Aorta (tissue), 5 donors: ENCODE measurements around the gene REEP1. TPM values are rescaled to one million over a fixed set of nuclear protein-coding genes. Genes with fewer than 3 reads are reported as not detected.

Source experiments
- ATAC-seq: fragments of 200-7000 bp; cut with Tn5 transposase; one replicate; pipeline ENCODE4 v1.9.1; 2022; ENCODE audit warnings: moderate library complexity; ENCODE audit not compliant: low FRiP score
- DNase-seq, 2 donors: peaks; one replicate each; pipeline ENCODE4 v3.0.0-alpha.2; 2020
- H3K27ac ChIP-seq, 2 donors: one replicate each; pipeline ENCODE4 v1.5.1; 2013; ENCODE audit warnings: low read length in 2 of 2, mild to moderate bottlenecking in 2 of 2, moderate library complexity in 2 of 2, control low read depth in 1 of 2, inconsistent platforms in 1 of 2, low read depth in 1 of 2
- H3K27me3 ChIP-seq, 2 donors: one replicate each; pipeline ENCODE4 v1.6.1; 2013; ENCODE audit warnings: control low read depth in 1 of 2, low read length in 1 of 2, mild to moderate bottlenecking in 1 of 2, moderate library complexity in 1 of 2; ENCODE audit not compliant: insufficient read depth in 2 of 2, control insufficient read depth in 1 of 2
- H3K36me3 ChIP-seq, 2 donors: one replicate each; pipeline ENCODE4 v1.6.1; 2013; ENCODE audit warnings: control low read depth in 1 of 2, low read length in 1 of 2, mild to moderate bottlenecking in 1 of 2; ENCODE audit not compliant: insufficient read depth in 2 of 2, control insufficient read depth in 1 of 2
- H3K4me1 ChIP-seq, 2 donors: one replicate each; pipeline ENCODE4 v1.6.1; 2013; ENCODE audit warnings: low read length in 2 of 2, control low read depth in 1 of 2, mild to moderate bottlenecking in 1 of 2, moderate library complexity in 1 of 2; ENCODE audit not compliant: insufficient read depth in 2 of 2, control insufficient read depth in 1 of 2
- H3K4me3 ChIP-seq, 2 donors: one replicate each; pipeline ENCODE4 v1.5.1; 2013; ENCODE audit warnings: low read length in 2 of 2, control low read depth in 1 of 2, mild to moderate bottlenecking in 1 of 2
- H3K9me3 ChIP-seq: one replicate; pipeline ENCODE4 v1.6.1; 2013; ENCODE audit warnings: mild to moderate bottlenecking, low read length; ENCODE audit not compliant: control insufficient read depth
- WGBS, 2 donors: extraction: QIAGEN DNeasy Blood & Tissue Kit; methylation state at CpG; one replicate each; pipeline ENCODE4 v1.1.7; 2013; 5-methylcytosine and 5-hydroxymethylcytosine counted together
- intact Hi-C, 2 donors: fragments of 100-400 bp; cut with DNase I; formaldehyde crosslinking; loops; one replicate each; pipeline versions ENCODE4 v1.14.2 to v1.15.0; 2022
- long read RNA-seq, 2 donors: library from polyadenylated mRNA; unstranded; transcript quantifications; one replicate each; pipeline ENCODE4 v2.0.0, GENCODE V29; 2020 to 2021
- polyA plus RNA-seq, 2 donors: library from polyadenylated mRNA; stranded (reverse); fragments of 200-250 nt; gene quantifications; one replicate each; pipeline ENCODE4 v1.2.3, GENCODE V29; 2013
- total RNA-seq, 2 donors: library from RNA; stranded (reverse); fragmentation: NEBNext Ultra II Directional; extraction: Animal tissue kit (Norgen Biotek cat#: 25700); gene quantifications; one replicate each; pipeline ENCODE4 v1.2.1, GENCODE V29; 2021
- donor health status: healthy with polysubstance abuse.
- donor health status: Bipolar disorder and iron deficiency.
- donor health status: DM: no; HTN: no; CAD: no.
- donor health status: DM: no; HTN: no; CAD: no.
- donor health status: DM: yes; HTN: yes; CAD: no.

REEP1 gene, protein sequence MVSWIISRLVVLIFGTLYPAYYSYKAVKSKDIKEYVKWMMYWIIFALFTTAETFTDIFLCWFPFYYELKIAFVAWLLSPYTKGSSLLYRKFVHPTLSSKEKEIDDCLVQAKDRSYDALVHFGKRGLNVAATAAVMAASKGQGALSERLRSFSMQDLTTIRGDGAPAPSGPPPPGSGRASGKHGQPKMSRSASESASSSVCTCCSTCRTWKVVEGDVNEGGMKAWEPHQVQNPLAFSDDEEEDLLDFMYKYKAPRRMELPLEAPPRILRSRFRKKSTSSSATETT
- 10 to 100 TPM; 12.3 to 36.3 TPM for total RNA-seq
- 1 to 10 TPM; 4.5 to 8.8 TPM for polyA plus RNA-seq
- long read RNA-seq, donor 1, transcript REEP1-201 (7 exons, 3,857 nt) = major isoform, 12 of 58 reads
- long read RNA-seq, donor 1, partial matches to known transcripts = 4 of 58 reads
- long read RNA-seq, donor 1, other reads (novel, unspliced or antisense) = 42 of 58 reads
- long read RNA-seq, donor 2, transcript REEP1-201 (7 exons, 3,857 nt) = major isoform, 6 of 11 reads
- long read RNA-seq, donor 2, partial matches to known transcripts = 1 of 11 reads
- long read RNA-seq, donor 2, other reads (novel, unspliced or antisense) = 4 of 11 reads

DNA sequence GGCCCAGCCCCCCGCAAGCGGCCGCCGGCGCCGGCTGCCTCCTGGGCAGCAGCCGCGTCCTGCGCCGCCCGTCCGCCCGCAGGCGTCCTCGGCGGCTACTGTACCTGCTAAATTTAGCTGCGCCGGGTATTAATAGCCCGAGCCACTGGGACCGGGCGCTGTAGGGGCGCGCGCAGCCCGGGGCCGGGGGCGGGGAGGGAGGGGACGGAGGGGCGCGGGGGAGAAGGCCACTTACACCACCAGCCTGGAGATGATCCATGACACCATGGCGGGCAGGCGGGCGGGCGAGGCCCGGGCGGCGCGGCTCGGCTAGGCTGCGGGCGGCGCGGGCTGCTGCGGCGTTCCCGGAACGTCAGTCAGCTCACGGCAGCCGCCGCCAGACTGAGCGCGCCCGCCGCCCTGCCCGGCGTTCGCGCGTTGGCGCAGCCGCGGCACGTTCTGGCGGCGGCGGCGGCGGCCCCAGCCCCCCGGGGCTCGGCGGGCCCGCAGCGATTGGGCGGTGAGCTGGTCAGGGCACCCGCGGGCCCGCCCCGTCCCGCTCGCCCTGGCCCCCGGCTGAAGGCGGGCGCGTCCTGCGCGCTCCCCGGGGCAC lies at the start of gene REEP1:
Gene REEP1 (minus strand): TSS at position 383 of the 592 bp plus-strand sequence. CDS start 116 bp downstream, at position 267.
- intact Hi-C loops = no loop called here
- ATAC-seq = peak; percentile 69
- 1% methylated on average over 56 to 87 of the region's 87 CpGs for WGBS, 2 donors
- Histone ChIP-seq H3K9me3 (no peaks in the 10 kb centered on the region), H3K4me1 (no peaks in the 10 kb centered on the region), H3K36me3 (no peaks in the 10 kb centered on the region), H3K4me3 (peak within 1 kb of the TSS; percentile 85 to 94), H3K27me3 (no peaks in the 10 kb centered on the region), H3K27ac (no peak within 1 kb of the TSS)
- peak; percentile 55 to 81 for DNase-seq

DNA sequence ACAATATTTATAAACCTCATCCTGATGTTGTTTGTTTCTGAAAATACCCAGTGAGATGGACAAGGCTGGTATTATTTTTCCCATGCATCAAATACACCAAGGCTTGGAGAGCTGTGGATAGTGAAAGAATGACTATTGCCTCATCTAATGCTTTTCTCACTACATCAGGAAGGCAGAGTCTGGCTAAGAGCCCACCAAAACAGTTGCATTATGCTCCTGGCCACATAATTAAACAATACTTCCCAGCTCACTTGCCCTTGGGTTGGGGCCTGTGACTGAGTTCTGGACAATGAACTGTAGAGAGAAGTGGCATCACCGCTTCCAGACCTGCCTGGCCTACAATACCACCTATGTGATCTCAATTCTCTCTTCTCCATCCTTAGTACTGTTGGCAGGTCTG lies 46.4 kb upstream of the REEP1 start:
- H3K9me3 ChIP-seq = no peaks in the 10 kb centered on the region
- intact Hi-C loops = no loop called here
- H3K27ac ChIP-seq = no peak overlapping the region
- H3K36me3 ChIP-seq = no peaks in the 10 kb centered on the region
- ATAC-seq (no peak), DNase-seq (no peak)
- H3K4me3 ChIP-seq = no peak overlapping the region
- no peaks in the 10 kb centered on the region for H3K4me1 ChIP-seq
- H3K27me3 ChIP-seq = no peaks in the 10 kb centered on the region
- 0 to 45% methylated on average over 1 of the region's 1 CpG for WGBS, 2 donors

DNA sequence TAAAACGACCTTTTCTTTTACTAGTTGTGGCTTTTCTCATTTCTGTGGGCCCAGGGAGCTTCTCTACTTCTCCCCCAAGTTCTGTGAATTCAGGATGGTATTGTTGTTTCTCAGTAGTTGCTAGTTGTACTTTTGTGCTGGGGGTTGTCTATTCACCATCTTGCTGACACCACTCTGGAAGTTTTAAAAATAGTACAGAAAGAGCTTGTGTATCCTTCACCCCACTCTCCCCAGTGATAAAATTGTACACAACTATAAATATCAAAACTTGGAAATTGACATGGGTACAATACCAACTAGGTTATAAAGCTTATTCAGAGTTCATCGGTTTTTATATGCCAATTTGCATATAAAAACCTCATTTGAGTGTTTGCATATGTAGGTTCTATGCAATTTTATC lies 45.3 kb upstream of the REEP1 start:
- no peaks in the 10 kb centered on the region for H3K36me3 ChIP-seq
- H3K9me3 ChIP-seq = no peaks in the 10 kb centered on the region
- H3K4me3 ChIP-seq = no peak overlapping the region
- H3K4me1 ChIP-seq = no peaks in the 10 kb centered on the region
- no peak for ATAC-seq
- intact Hi-C loops = no loop called here
- H3K27ac ChIP-seq = no peak overlapping the region
- 77% methylated on average over 2 of the region's 2 CpGs for WGBS, 2 donors
- no peak for DNase-seq
- H3K27me3 ChIP-seq = no peaks in the 10 kb centered on the region

DNA sequence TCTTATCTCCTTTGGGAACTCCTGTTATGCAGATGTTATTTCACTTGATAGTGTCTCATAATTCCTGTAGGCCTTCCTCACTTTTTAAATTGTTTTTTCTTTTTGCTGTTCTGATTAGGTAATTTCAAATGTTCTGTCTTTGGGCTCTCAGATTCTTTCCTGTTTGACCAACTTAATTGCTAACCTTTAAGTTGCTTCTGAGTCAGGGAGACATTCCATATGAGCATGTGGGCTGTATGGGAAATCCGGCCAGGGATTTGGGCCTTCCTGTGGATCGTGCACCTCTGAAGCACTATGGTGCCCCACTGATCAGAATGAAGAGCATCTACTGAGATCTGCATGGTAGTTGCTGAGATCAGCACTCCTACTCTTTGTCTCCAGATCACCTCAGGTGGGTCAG lies 44.7 kb upstream of the REEP1 start:
- 93 to 95% methylated on average over 2 of the region's 2 CpGs for WGBS, 2 donors
- intact Hi-C loops = no loop called here
- ATAC-seq = no peak
- Histone ChIP-seq H3K36me3 (no peaks in the 10 kb centered on the region), H3K4me1 (no peaks in the 10 kb centered on the region), H3K27me3 (no peaks in the 10 kb centered on the region), H3K27ac (no peak overlapping the region), H3K4me3 (no peak overlapping the region), H3K9me3 (no peaks in the 10 kb centered on the region)
- no peak for DNase-seq

DNA sequence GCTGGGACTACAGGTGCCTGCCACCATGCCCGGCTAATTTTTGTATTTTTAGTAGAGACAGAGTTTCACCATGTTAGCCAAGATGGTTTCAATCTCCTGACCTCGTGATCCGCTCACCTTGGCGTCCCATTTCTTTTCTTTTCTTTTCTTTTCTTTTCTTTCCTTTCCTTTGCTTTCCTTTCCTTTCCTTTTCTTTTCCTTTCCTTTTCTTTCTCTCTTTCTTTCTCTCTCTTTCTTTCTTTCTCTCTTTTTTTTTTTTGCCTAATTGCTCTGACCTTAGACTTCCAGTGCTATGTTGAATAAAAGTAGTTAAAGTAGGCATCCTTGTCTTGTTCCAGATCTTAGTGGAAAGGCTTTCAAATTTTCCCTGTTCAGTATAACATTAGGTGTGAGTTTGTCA lies 41.0 kb upstream of the REEP1 start:
- DNase-seq = no peak
- 64 to 85% methylated on average over 4 of the region's 4 CpGs for WGBS, 2 donors
- H3K4me3 ChIP-seq = no peak overlapping the region
- no peak overlapping the region for H3K27ac ChIP-seq
- no peaks in the 10 kb centered on the region for H3K27me3 ChIP-seq
- intact Hi-C loops = no loop called here
- no peaks in the 10 kb centered on the region for H3K4me1 ChIP-seq
- H3K9me3 ChIP-seq = no peaks in the 10 kb centered on the region
- ATAC-seq = no peak
- H3K36me3 ChIP-seq = no peaks in the 10 kb centered on the region

DNA sequence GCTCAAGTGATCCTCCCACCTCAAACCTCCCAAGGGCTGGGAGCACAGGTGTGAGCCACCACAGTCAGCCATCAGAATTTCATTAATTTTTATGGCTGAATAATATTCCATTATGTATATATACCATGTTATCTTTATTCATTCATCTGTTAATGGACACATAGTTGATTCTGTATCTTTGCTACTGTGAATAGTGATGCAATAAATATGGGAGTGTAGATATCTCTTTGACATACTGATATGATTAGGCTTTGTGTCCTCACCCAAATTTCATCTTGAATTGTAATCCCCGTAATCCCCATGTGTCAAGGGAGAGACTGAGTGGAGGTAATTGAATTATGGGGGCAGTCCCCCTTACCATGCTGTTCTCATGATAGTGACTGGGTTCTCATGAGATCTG lies 38.2 kb upstream of the REEP1 start:
- WGBS, 2 donors = 99 to 100% methylated on average over 1 of the region's 1 CpG
- Histone ChIP-seq H3K9me3 (no peaks in the 10 kb centered on the region), H3K4me3 (no peak overlapping the region), H3K27me3 (no peaks in the 10 kb centered on the region), H3K4me1 (no peaks in the 10 kb centered on the region), H3K36me3 (no peaks in the 10 kb centered on the region), H3K27ac (no peak overlapping the region)
- ATAC-seq (no peak), DNase-seq (no peak)
- intact Hi-C loops = no loop called here

DNA sequence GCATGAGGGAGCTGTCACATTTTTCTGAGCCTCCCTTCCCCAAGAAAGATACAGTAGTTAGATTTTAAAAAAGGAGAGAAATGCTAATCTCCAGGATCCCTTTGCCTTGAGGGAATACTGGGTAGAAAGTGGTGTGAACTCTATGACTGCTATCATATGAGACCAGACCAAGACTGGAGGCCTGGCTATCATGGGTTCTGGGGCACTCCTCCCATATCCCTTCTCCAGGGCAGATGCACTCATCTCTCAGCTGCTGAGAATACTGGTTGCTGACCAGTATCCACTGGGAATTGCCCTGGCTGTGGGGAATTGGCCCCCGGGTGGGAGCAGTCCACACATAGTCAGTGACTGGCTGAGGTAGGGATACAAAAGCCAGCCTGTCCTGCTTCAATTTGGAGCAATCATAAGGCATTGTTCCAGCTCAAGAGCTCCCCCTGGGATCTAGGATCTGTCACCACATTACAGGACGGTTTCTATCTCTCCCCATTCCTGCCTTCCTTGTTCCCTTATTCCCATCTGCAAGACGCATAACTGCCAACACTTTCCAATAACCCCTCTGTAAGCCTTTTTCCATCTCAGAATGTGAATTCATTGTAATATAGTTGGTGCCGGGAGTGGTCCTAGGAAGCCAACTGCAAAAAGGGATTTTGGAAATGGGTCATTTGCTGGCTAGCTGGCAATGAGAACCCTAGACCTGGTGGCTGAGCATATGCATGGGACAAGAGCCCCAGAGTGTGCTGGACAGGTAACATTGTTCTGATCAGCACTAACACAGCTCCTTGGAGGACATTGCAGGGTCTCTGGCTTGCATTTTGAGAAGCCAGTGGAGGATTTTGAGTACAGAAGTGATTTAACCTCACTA lies 35.4 kb upstream of the REEP1 start:
- intact Hi-C loops = loop anchor here in 1 of 2 donors (2.0 kb wide), 1 partner anchor 152 kb away; no protein-coding TSS in a partner anchor
- no peaks in the 10 kb centered on the region for H3K4me1 ChIP-seq
- peak; percentile 62 for ATAC-seq
- H3K9me3 ChIP-seq = no peaks in the 10 kb centered on the region
- no peak overlapping the region for H3K27ac ChIP-seq
- no peak for DNase-seq
- WGBS, 2 donors = 21 to 22% methylated on average over 4 of the region's 4 CpGs
- no peak overlapping the region for H3K4me3 ChIP-seq
- no peaks in the 10 kb centered on the region for H3K27me3 ChIP-seq
- H3K36me3 ChIP-seq = no peaks in the 10 kb centered on the region

DNA sequence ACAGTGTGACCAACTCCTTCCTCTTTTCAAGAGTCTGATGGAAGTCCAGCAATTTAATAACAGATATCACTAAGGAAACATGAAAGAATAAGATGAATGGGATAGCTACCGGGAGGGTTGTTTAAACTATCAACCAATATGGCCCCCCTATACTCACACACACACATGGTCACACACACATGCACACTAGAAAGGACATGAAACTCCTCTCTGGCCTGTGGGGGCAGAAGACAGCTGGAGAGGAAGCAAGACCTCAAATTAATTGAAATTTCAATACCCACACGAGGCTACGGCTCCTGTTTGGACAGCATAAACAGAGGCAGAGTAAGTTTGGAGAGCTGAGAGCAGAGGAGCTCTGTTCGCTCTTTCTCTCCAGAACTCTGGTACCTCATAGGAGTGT lies 34.7 kb upstream of the REEP1 start:
- no peak for DNase-seq
- H3K27ac ChIP-seq = no peak overlapping the region
- no peak for ATAC-seq

More for the DNA sequence above, 34.7 kb upstream of the REEP1 start:
- WGBS, 2 donors = 53 to 65% methylated on average over 4 of the region's 4 CpGs
- Histone ChIP-seq H3K4me3 (no peak overlapping the region), H3K27me3 (no peaks in the 10 kb centered on the region), H3K36me3 (no peaks in the 10 kb centered on the region), H3K9me3 (no peaks in the 10 kb centered on the region), H3K4me1 (no peaks in the 10 kb centered on the region)
- intact Hi-C loops = loop anchor here in 1 of 2 donors (2.0 kb wide), 1 partner anchor 151 kb away; no protein-coding TSS in a partner anchor
